ENCODE measurements around the gene NUB1.

DNA sequence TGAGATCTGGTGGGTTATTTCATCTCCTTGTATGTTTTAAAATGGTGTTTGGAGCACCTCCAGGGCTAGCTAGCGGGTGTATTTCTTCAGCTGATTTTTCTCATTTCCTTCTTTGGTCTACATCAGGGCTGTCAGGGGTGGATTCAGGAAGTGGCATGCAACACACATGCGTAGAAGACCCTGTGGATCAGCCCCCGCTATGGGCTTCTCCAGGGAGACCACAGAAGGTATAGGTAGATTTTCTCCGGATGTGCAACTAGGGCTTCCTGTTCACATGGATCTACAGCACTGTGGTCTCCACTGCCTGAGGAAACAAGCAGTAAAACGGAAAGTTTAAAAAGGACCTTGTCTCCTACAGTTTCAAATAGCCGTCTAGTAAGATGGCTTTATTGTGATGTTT lies 10.4 kb downstream of the NUB1 start:
- TF ChIP-seq, protein P1, sequence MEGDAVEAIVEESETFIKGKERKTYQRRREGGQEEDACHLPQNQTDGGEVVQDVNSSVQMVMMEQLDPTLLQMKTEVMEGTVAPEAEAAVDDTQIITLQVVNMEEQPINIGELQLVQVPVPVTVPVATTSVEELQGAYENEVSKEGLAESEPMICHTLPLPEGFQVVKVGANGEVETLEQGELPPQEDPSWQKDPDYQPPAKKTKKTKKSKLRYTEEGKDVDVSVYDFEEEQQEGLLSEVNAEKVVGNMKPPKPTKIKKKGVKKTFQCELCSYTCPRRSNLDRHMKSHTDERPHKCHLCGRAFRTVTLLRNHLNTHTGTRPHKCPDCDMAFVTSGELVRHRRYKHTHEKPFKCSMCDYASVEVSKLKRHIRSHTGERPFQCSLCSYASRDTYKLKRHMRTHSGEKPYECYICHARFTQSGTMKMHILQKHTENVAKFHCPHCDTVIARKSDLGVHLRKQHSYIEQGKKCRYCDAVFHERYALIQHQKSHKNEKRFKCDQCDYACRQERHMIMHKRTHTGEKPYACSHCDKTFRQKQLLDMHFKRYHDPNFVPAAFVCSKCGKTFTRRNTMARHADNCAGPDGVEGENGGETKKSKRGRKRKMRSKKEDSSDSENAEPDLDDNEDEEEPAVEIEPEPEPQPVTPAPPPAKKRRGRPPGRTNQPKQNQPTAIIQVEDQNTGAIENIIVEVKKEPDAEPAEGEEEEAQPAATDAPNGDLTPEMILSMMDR (IDR thresholded peaks at IDR 0.05), result no peak
- no peak for TF ChIP-seq POLR2A (IDR thresholded peaks at IDR 0.05; ENCODE audit: low read depth)
